Thoracic aorta (tissue), 2 donors: ENCODE measurements around the gene FSTL4. TPM values are rescaled to one million over a fixed set of nuclear protein-coding genes. Genes with fewer than 3 reads are reported as not detected.

Experiments used
- ATAC-seq: fragments of 150-250 bp; one replicate; pipeline ENCODE4 v1.8.0; 2017; ENCODE audit warnings: low read depth; ENCODE audit not compliant: insufficient number of reproducible peaks, low FRiP score
- DNase-seq: peaks from one replicate; pipeline ENCODE4 v3.0.0-alpha.2; 2020; ENCODE audit warnings: low spot score
- H3K27ac ChIP-seq, 2 donors: fragments of 200-600 bp; sonication (generic); 1 replicate in 1 of 2; 2 replicates in 1 of 2; pipeline ENCODE4 v1.5.1; 2016; ENCODE audit warnings: mild to moderate bottlenecking in 2 of 2, moderate library complexity in 2 of 2
- H3K27me3 ChIP-seq: fragments of 200-600 bp; sonication (generic); replicated peaks from 2 replicates; pipeline ENCODE4 v1.6.0; 2016; ENCODE audit warnings: mild to moderate bottlenecking; ENCODE audit not compliant: insufficient read depth
- H3K36me3 ChIP-seq: fragments of 200-600 bp; sonication (generic); one replicate; pipeline ENCODE4 v1.5.1; 2016
- H3K4me1 ChIP-seq, 2 donors: fragments of 200-600 bp; sonication (generic); 1 replicate in 1 of 2; 2 replicates in 1 of 2; pipeline versions ENCODE4 v1.5.1 to v1.6.0; 2016; ENCODE audit warnings: low read depth in 2 of 2, mild to moderate bottlenecking in 1 of 2; ENCODE audit not compliant: control insufficient read depth in 1 of 2
- H3K4me3 ChIP-seq: fragments of 200-600 bp; sonication (generic); 2 replicates; pipeline ENCODE4 v1.5.1; 2016; ENCODE audit warnings: mild to moderate bottlenecking
- H3K9me3 ChIP-seq: fragments of 200-600 bp; sonication (generic); 2 replicates; pipeline ENCODE4 v1.5.1; 2016
- total RNA-seq, 2 donors: library from RNA; depleted of rRNA; stranded (reverse); fragments of >200 nt; gene quantifications; one replicate each; pipeline versions ENCODE4 v1.1.0 to v1.2.3, GENCODE V29; 2016
- TF ChIP-seq, protein P1 (sequence below): fragments of 200-600 bp; sonication (generic); IDR thresholded peaks from one replicate; pipeline ENCODE4 v1.5.1; 2019; ENCODE audit warnings: antibody characterized with exemption

FSTL4 gene
- total RNA-seq, 2 donors from 2014 or later: not detected

DNA sequence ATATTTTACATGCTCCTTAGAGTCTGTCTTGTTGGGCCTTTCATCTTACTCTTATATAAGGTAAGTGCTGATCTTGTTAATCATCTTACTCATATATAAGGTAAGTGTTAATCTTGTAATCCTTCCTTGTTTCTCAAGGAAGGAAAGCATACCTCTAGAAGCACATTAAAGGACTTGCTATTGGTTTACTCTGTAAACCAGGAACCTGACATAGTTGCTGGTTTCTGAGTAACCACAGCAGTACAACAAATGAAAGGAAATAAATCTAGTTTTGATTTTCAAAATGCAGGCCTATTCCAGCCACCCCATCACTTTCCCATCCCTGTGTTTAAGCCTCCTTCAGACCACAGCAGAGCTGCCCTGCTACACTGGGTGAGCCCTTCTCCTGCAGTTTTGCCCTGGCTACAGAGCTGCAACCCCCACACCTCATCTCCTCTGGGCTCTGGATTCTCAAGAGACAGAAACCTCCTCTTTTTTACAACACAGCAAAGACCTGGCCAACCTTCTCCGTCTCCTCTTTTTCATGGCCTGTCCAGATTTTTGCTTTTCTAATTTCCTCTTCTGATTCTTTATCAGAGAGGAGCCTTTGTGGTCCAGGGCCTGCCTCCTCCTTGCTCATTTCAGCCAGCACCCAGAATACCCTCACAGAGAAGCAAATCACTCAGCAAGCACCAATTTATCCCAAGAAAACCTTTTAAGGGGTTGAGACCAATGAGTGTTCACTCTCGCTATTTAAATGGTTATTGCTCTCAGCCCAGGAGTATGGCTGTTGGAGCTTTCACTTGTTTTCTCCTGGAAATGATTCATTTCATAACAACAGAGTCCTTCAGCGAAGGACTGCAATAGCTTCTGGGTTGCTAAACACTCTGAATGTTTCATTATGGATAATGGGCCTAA, 103.2 kb downstream of the FSTL4 start:
- no peak for DNase-seq
- H3K9me3 ChIP-seq: no peaks in the 10 kb centered on the region
- no peak overlapping the region for H3K27ac ChIP-seq
- no peak overlapping the region for H3K4me3 ChIP-seq
- no peaks in the 10 kb centered on the region for H3K27me3 ChIP-seq
- TF ChIP-seq, protein P1, sequence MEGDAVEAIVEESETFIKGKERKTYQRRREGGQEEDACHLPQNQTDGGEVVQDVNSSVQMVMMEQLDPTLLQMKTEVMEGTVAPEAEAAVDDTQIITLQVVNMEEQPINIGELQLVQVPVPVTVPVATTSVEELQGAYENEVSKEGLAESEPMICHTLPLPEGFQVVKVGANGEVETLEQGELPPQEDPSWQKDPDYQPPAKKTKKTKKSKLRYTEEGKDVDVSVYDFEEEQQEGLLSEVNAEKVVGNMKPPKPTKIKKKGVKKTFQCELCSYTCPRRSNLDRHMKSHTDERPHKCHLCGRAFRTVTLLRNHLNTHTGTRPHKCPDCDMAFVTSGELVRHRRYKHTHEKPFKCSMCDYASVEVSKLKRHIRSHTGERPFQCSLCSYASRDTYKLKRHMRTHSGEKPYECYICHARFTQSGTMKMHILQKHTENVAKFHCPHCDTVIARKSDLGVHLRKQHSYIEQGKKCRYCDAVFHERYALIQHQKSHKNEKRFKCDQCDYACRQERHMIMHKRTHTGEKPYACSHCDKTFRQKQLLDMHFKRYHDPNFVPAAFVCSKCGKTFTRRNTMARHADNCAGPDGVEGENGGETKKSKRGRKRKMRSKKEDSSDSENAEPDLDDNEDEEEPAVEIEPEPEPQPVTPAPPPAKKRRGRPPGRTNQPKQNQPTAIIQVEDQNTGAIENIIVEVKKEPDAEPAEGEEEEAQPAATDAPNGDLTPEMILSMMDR: no peak
- ATAC-seq: no peak
- no peaks in the 10 kb centered on the region for H3K4me1 ChIP-seq
- no peaks in the 10 kb centered on the region for H3K36me3 ChIP-seq

DNA sequence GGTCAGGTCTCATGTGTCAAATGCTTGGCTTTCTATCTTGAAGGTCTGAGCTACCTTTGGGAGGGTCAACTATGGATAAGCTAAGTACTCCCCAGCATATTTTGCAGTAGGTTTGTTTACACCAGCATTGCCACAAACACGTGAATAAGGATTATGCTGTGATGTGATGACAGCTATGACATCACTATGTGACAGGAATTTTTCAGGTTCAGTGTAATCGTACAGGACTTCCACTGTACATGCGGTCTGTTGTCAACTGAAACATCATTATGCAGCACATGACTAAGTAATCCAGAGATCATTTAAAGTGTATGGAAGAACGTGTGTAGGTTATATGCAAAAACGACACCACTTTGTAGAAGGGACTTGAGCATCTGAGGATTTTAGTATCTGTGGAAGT, 104.0 kb downstream of the FSTL4 start:
- TF ChIP-seq, protein P1: no peak
- ATAC-seq (no peak), DNase-seq (no peak)
- Histone ChIP-seq H3K9me3 (no peaks in the 10 kb centered on the region), H3K36me3 (no peaks in the 10 kb centered on the region), H3K4me3 (no peak overlapping the region), H3K4me1 (no peaks in the 10 kb centered on the region), H3K27ac (no peak overlapping the region), H3K27me3 (no peaks in the 10 kb centered on the region)

DNA sequence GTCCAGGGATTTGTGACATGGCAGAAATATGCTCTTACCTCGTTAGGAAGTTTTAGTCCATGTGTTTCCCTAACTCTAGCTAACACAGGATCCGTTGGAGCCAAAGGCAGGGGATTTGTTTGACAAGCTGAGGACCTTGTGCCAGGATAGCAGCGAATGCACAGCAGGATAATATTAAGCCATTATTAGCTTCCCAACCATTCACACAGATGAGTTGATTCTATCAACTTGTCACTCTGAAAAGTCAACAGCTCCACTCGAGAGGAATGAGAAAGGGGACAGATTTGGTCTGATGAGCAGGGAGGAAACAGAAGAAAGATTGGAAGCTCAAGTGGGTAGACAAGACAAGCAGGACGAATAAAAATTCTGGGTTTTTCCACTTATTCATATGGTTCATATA, 106.2 kb downstream of the FSTL4 start:
- no peak for DNase-seq
- Histone ChIP-seq H3K36me3 (no peaks in the 10 kb centered on the region), H3K9me3 (no peaks in the 10 kb centered on the region), H3K4me3 (no peak overlapping the region), H3K27me3 (no peaks in the 10 kb centered on the region), H3K27ac (no peak overlapping the region), H3K4me1 (no peaks in the 10 kb centered on the region)
- ATAC-seq: no peak
- TF ChIP-seq, protein P1: no peak

DNA sequence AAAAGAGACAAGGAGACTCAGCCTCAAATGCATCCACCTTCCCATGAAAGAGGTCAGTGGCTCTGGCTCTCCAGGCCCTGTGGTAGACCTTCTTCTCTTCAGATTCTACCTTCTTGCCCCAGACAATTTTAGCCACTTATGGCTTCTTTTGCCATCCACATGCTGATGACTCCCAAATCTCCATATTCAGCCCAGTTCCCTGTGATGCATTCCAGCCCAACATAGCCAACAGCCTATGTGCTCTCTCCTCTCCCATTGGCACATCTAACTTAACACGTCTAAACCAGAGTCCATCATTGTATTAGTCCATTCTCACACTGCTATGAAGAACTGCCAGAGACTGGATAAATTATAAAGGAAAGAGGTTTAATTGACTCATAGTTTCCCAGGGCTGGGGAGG, 108.8 kb downstream of the FSTL4 start:
- DNase-seq (no peak), ATAC-seq (no peak)
- no peaks in the 10 kb centered on the region for H3K9me3 ChIP-seq
- no peak overlapping the region for H3K27ac ChIP-seq
- TF ChIP-seq, protein P1: no peak
- no peak overlapping the region for H3K4me3 ChIP-seq
- no peaks in the 10 kb centered on the region for H3K36me3 ChIP-seq
- no peaks in the 10 kb centered on the region for H3K4me1 ChIP-seq
- H3K27me3 ChIP-seq: no peaks in the 10 kb centered on the region

DNA sequence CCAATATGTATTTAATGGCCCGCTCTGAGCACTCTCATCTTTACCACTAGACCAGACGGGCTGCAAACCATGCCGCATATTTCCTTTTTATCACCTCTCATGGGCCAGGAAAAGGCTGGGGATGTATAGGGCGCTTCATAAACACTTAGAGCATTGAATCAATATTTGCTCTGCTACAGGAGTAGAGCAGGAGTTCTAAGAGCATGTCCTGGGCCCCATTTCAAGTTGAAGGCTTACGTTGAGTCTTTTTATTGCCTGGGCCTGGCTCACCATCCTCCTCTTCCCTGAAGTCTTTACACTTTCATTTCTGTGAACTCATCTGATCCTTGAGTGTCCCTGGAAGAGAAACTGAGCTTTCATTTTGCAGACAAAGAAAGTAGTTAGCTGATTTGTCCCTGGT, 112.4 kb downstream of the FSTL4 start:
- Histone ChIP-seq H3K36me3 (no peaks in the 10 kb centered on the region), H3K27me3 (no peaks in the 10 kb centered on the region), H3K9me3 (no peaks in the 10 kb centered on the region), H3K27ac (no peak overlapping the region), H3K4me3 (no peak overlapping the region), H3K4me1 (no peaks in the 10 kb centered on the region)
- TF ChIP-seq, protein P1: no peak
- ATAC-seq: no peak
- DNase-seq: no peak
